ENCODE data around the gene C6orf47.

The C6orf47 gene

DNA sequence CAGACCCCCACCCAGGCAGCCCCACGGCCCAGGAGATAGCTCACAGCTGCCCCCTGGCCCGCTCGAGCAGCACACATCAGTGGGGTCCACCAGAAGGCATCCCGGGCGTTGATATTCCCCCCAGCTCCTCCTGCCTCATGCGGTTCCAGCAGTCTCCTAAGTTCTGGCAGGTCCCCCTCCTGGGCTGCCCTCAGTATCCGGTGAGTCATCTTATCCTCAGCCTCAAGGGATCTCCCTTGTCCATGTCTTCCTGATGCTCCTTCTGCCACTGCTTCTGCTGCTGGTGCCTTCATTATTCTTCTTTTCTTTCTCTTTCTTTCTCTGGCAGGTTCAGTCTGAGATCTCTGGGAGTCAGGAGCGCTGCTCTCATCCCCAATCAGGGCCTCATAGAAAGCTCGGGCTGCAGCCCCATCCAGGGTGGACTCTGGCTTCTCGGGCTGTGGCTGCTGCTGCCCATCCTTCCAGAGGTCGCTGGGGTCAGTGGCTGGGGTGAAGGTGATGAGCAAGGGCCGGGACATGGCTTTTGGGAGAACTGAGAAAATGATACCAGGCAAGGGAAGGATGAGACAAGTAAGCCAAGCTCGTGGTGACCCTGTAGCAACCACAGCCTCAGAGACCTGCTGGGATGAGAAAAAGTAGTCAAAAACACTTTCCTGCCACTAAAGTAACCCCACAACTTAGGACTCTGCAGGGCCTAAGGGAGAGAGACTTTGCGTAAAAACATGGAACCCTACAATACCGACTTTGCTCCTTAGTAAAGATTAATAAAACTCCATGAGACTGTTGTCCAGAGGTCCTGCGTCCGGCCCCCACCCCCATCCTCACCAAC, 3.6 kb upstream of the C6orf47 start:
- ChIA-PET POLR2A (interaction anchor here (1.1 to 3.5 kb wide), 4 partner anchors 11 to 233 kb away, joined by 3 to 31 read pairs (median 5); partner anchors contain the start of genes ABHD16A, BAG6 and EHMT2), CTCF (interaction anchor here (0.6 to 2.2 kb wide), 6 partner anchors 8 to 118 kb away, joined by 3 to 19 read pairs (median 4); partner anchors contain the start of genes APOM, ATP6V1G2, BAG6 and LY6G5C)
- no peak for DNase-seq (ENCODE audit: low read depth, low spot score)
- H3K4me3 ChIP-seq (ENCODE audit: low read depth, low read length), result peak overlapping the region; percentile 98
- TF ChIP-seq, protein P1, sequence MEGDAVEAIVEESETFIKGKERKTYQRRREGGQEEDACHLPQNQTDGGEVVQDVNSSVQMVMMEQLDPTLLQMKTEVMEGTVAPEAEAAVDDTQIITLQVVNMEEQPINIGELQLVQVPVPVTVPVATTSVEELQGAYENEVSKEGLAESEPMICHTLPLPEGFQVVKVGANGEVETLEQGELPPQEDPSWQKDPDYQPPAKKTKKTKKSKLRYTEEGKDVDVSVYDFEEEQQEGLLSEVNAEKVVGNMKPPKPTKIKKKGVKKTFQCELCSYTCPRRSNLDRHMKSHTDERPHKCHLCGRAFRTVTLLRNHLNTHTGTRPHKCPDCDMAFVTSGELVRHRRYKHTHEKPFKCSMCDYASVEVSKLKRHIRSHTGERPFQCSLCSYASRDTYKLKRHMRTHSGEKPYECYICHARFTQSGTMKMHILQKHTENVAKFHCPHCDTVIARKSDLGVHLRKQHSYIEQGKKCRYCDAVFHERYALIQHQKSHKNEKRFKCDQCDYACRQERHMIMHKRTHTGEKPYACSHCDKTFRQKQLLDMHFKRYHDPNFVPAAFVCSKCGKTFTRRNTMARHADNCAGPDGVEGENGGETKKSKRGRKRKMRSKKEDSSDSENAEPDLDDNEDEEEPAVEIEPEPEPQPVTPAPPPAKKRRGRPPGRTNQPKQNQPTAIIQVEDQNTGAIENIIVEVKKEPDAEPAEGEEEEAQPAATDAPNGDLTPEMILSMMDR (IDR thresholded peaks at IDR 0.05; ENCODE audit: insufficient read depth, low read length, missing control alignments), result no peak

DNA sequence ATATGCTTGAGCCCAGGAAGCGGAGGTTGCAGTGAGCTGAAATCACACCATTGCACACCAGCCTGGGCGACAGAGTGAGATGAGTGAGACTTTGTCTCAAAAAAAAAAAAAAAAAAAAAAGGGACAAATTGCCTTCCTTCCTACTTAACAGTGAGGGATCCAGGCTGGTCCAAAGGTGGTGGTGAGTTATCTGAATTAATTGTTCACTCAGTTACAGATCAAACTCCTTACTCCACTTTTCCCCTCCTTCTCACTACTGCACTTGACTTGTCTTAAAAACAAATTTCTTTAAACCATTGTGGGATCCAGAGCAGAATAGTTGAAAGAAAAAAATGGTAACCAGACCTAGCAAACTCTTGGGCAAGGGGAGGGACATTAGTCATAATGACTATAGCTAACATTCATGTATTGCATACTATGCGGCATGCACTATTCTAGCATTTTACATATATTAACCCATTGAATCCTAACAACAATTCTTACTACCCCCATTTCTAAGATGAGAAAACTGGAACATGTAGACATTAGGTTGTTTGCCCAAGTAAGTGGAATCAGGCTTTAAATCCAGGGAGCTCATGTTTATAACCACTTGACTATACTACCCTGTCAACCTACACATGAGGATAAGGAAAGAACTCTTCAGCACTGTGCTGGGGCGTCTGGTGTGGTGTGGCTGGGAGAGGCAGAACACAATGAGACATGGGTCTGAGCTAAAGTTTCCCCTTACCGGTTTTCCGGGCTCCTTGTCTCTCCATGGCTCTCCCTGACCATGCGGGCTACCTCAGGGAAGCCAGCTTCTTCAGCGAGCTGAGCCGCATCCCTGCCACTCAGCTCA, 2.8 kb upstream of the C6orf47 start:
- CTCF ChIA-PET, result interaction anchor here (0.6 to 2.2 kb wide), 5 partner anchors 11 to 225 kb away, joined by 3 to 19 read pairs (median 4); partner anchors contain the start of genes BAG6, LY6G5C and MSH5
- TF ChIP-seq, protein P1 (IDR thresholded peaks at IDR 0.05; ENCODE audit: insufficient read depth, low read length, missing control alignments), result no peak
- POLR2A ChIA-PET, result interaction anchor here (1.1 to 3.5 kb wide), 2 partner anchors 10 to 26 kb away, joined by 3 to 31 read pairs; partner anchors contain the start of gene BAG6
- no peak for DNase-seq (ENCODE audit: low read depth, low spot score)
- H3K4me3 ChIP-seq (ENCODE audit: low read depth, low read length), result peak overlapping the region; percentile 98

DNA sequence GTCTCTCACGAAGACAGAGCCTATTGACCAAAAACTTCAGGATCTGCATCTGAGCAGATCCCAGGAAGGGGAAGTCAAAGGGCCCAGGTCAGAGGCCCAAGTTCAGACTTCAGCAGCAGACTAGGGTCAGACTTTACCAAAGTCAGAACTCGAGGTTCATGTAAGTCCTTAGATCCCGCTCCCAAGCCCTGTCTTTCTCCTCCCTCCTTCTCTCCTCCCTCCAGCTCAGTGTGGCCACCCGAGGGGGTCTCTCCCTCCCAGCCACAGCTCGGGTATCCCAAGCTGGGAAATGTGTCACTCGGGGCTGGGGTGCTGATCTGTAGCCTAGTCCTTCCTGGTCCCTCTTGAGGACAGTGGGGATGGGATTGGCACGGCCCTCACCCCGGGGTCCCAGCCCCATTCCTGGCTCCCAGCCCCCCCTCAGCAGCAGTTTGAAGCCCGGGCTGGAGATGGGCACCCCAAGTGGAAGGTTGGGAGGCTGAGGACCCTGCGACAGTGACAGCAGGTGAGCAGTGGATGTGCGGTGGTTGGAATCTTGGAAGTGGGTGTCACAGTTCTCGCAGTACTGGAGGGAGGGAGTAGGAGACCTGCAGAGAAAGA, 1.6 kb upstream of the C6orf47 start:
- CTCF ChIA-PET, result interaction anchor here (0.7 to 3.1 kb wide), 2 partner anchors 11 to 34 kb away, joined by 3 to 13 read pairs; partner anchors contain the start of gene BAG6

DNA sequence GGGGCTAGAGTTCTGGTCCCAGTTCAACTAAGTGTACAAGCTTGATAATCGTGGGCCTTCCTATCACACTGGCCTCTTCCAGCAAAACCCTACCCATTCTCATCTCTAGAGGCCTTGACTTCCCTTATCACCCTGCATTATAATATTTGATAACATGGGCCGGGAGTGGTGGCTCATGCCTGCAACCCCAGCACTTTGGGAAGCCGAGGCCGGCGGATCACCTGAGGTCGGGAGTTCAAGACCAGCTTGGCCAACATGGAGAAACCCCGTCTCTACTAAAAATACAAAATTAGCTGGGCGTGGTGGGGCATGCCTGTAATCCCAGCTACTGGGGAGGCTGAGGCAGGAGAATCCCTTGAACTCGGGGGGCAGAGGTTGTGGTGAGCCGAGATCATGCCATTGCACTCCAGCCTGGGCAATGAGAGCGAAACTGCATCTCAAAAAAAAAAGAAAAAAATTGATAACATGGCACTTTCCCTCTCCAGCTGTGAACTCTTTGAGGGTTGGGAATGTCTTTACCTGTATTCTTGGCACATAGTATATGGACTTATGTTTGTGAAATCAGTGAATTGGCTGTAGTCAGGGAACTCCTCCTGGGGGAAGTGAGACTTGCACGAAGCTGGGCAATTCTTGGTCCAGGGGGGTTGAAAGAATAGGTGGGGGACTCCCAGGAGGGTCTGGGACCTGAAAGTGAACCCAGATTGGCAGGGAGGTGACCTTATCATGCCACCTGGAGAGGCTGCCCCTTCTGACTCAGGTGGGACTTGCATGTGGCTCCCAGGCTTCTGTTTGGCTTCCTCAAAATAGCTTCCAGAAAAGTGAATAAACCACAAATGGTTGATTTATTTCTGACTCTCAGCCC, 915 bp upstream of the C6orf47 start:
- TF ChIP-seq, protein P1 (IDR thresholded peaks at IDR 0.05; ENCODE audit: insufficient read depth, low read length, missing control alignments), result no peak
- no peak overlapping the region; the same call in 1 of the 2 replicates for H3K4me3 ChIP-seq (ENCODE audit: low read depth, low read length)
- ChIA-PET POLR2A (interaction anchor here (0.7 to 1.7 kb wide), 7 partner anchors 9 to 166 kb away, joined by 3 to 15 read pairs (median 4); partner anchors contain the start of genes BAG6, CLIC1, HSPA1B and LSM2), CTCF (interaction anchor here (0.6 to 3.1 kb wide), 9 partner anchors 8 to 168 kb away, joined by 3 to 13 read pairs (median 3); partner anchors contain the start of genes BAG6, LY6G5B and LY6G5C)
- no peak for DNase-seq (ENCODE audit: low read depth, low spot score)

More for the DNA sequence above, 1.6 kb upstream of the C6orf47 start:
- no peak for DNase-seq (ENCODE audit: low read depth, low spot score)
- POLR2A ChIA-PET, result interaction anchor here (0.9 kb wide), 1 partner anchor 10 kb away, joined by 5 read pairs; the partner anchor contains the start of gene BAG6
- TF ChIP-seq, protein P1 (IDR thresholded peaks at IDR 0.05; ENCODE audit: insufficient read depth, low read length, missing control alignments), result no peak
- no peak overlapping the region for H3K4me3 ChIP-seq (ENCODE audit: low read depth, low read length)

Measured in AG04449 (cell line).